Measurements from ENCODE around the gene SULT4A1. TPM values are rescaled to one million over a fixed set of nuclear protein-coding genes. Genes with fewer than 3 reads are reported as not detected.

SULT4A1 gene
- total and polyA plus RNA-seq, 12 donors: 0.19 to 1.2 (median 0.29) TPM; not detected in 2

DNA sequence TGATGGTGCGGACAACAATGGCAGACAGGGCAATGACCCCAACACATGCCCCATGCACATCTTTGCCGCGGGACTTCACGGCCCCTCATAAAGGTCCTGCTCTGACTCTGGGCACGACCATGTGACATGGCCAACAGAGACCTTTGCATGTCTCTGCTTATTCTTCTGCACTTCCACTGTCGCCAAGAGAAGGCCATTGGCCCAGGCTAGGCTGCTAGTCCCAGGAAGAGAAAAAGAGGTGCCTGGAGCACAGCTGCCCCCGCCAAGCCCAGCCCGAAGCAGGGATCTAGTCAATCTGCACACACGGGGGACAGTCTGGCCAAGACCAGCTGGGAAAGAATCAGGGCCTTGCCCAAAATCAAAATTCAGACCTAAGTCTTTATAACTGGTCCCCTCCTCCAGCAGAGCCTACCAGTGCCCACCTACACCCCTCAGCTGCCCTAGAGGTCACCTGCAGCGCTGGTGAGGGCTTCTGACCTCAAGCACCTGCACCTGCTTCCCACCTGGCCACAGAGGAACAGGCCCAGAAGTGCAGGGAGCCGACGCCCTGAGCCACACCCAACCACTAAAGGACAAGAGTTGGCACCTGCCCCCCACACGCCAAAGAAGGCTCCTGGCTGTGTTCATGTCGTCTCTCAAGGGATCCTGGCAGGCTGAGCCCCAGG is 8.1 kb downstream of the SULT4A1 start:
- H3K4me1 ChIP-seq: no peaks in the 10 kb centered on the region
- TF ChIP-seq, protein P1, sequence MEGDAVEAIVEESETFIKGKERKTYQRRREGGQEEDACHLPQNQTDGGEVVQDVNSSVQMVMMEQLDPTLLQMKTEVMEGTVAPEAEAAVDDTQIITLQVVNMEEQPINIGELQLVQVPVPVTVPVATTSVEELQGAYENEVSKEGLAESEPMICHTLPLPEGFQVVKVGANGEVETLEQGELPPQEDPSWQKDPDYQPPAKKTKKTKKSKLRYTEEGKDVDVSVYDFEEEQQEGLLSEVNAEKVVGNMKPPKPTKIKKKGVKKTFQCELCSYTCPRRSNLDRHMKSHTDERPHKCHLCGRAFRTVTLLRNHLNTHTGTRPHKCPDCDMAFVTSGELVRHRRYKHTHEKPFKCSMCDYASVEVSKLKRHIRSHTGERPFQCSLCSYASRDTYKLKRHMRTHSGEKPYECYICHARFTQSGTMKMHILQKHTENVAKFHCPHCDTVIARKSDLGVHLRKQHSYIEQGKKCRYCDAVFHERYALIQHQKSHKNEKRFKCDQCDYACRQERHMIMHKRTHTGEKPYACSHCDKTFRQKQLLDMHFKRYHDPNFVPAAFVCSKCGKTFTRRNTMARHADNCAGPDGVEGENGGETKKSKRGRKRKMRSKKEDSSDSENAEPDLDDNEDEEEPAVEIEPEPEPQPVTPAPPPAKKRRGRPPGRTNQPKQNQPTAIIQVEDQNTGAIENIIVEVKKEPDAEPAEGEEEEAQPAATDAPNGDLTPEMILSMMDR (IDR thresholded peaks at IDR 0.05): no peak
- peaks cover 0 to 46% (median 20%) of the 10 kb centered on the region in 7 donors for H3K27me3 ChIP-seq
- H3K36me3 ChIP-seq: no peaks in the 10 kb centered on the region
- H3K4me3 ChIP-seq: no peak overlapping the region
- DNase-seq (no peak), ATAC-seq (no peak)
- WGBS, 2 donors: 79 to 91% methylated on average over 14 of the region's 14 CpGs
- peaks cover 0 to 20% (median 0%) of the 10 kb centered on the region in 11 donors for H3K9me3 ChIP-seq
- no peak overlapping the region for H3K27ac ChIP-seq
- intact Hi-C loops (cut with DNase I): no loop called here

DNA sequence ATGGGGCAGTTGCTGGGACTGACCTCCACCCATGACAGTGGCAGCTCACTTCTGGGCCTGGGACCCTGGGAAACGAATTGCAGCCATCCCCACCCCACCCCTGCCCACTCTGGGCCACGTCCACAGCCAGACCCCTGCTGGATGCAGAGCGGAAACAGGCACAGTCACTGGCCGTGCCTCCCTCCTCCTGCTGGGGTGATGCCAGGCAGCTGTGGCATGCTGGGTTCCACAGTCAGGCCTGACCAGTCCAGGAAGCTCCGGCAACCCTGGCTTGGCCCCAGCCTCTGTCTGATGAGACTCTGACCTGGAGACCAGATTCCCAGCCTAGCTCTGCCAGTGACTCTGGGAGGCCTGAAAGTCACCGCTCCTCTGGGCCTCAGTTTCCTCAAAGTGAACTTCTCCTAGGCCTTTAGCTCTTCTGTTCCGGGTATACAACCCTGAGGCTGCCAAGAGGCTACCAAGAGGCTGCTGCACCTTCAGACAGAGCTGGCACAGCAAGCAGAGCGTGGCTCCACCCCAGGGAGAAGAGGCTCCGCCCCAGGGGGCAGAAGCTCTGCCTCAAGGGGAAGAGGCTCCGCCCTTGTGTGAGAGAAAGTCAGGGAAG is 8.9 kb downstream of the SULT4A1 start:
- no peak for DNase-seq
- no peak overlapping the region for H3K27ac ChIP-seq
- H3K36me3 ChIP-seq: no peaks in the 10 kb centered on the region
- peaks cover 0 to 45% (median 20%) of the 10 kb centered on the region in 7 donors for H3K27me3 ChIP-seq
- intact Hi-C loops (cut with DNase I): no loop called here
- H3K4me3 ChIP-seq: no peak overlapping the region
- ATAC-seq: no peak
- TF ChIP-seq, protein P1 (IDR thresholded peaks at IDR 0.05): no peak
- peaks cover 0 to 5% (median 0%) of the 10 kb centered on the region in 9 donors for H3K4me1 ChIP-seq
- H3K9me3 ChIP-seq: peaks cover 0 to 20% (median 0%) of the 10 kb centered on the region in 11 donors
- 81 to 84% methylated on average over 10 of the region's 10 CpGs for WGBS, 2 donors

DNA sequence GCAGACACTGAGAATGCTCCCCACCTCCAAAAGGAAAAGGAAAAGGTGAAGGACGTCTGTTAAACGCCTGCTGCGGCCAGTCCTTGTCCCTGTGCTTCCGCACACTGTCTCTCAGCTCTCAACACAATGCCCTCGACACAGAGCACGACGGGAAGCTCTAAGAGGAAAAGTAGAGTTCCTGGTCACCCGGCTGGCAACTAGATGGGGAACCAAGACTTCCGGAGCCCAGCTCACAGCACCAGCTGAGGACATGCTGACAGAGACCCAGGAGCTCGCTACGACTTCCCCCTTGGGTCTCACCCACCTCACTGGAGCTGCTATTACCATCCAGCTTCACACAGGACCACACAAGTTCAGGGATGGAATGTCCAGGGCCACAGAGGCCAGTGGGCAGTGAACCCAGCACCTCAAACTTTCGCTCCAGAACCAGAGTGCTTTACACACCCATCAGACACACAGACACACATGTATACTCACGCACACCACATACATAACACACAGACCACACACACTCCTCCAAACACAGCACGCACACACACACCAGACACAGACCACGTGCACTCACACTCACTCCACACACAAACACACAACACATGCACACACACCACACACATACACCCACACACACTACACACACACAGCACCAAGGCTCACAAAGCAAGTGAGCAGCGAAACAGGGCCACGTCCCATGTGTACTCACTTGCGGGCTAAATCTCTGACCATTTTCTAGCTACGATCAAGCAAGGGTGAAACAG is 9.6 kb downstream of the SULT4A1 start:
- peaks cover 0 to 18% (median 0%) of the 10 kb centered on the region in 11 donors for H3K9me3 ChIP-seq
- no peak overlapping the region for H3K4me3 ChIP-seq
- TF ChIP-seq, protein P1 (IDR thresholded peaks at IDR 0.05): no peak
- no peaks in the 10 kb centered on the region for H3K36me3 ChIP-seq
- WGBS, 2 donors: 73 to 75% methylated on average over 19 of the region's 19 CpGs
- DNase-seq: no peak
- intact Hi-C loops (cut with DNase I): no loop called here
- H3K27ac ChIP-seq: no peak overlapping the region
- ATAC-seq: peak in 1 of 8 donors; percentile 36
- peaks cover 0 to 46% (median 20%) of the 10 kb centered on the region in 7 donors for H3K27me3 ChIP-seq
- H3K4me1 ChIP-seq: peaks cover 0 to 7% (median 0%) of the 10 kb centered on the region in 9 donors

DNA sequence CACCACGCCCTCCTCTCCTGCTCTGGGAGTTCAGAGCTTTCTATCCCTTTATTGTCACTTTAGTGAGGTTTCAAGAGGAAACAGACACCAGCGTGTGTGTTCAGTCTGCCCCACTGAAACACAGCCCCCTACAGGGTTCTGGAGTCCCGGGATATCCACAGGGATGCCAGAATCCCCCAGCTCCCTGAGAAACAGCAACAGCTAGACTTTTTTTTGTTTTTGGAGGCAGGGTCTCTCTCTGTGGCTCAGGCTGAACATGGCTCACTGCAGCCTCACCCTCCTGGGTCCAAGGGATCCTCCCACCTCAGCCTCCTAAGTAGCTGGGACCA is 10.4 kb downstream of the SULT4A1 start:
- intact Hi-C loops (cut with DNase I): no loop called here
- no peak overlapping the region for H3K27ac ChIP-seq
- TF ChIP-seq, protein P1 (IDR thresholded peaks at IDR 0.05): no peak
- peaks cover 0 to 7% (median 0%) of the 10 kb centered on the region in 9 donors for H3K4me1 ChIP-seq
- 42 to 43% methylated on average over 3 of the region's 3 CpGs for WGBS, 2 donors
- H3K27me3 ChIP-seq: peaks cover 0 to 45% (median 20%) of the 10 kb centered on the region in 7 donors
- H3K4me3 ChIP-seq: no peak overlapping the region
- H3K36me3 ChIP-seq: no peaks in the 10 kb centered on the region
- DNase-seq: no peak
- H3K9me3 ChIP-seq: peaks cover 0 to 10% (median 0%) of the 10 kb centered on the region in 11 donors
- ATAC-seq: no peak

Measured in heart right ventricle (tissue), 16 donors.